Measurements from ENCODE around the gene MAGED2.
"Not testable (repeated sequence)": the region's sequence is repeated elsewhere in the genome, so short reads cannot be mapped to it uniquely, and the experiment has no call there.

The MAGED2 gene

GRCh38 chrX:54819201-54819600 is 11.7 kb downstream of the MAGED2 start:
- DNase-seq (ENCODE audit: low spot score) = no peak

DNA sequence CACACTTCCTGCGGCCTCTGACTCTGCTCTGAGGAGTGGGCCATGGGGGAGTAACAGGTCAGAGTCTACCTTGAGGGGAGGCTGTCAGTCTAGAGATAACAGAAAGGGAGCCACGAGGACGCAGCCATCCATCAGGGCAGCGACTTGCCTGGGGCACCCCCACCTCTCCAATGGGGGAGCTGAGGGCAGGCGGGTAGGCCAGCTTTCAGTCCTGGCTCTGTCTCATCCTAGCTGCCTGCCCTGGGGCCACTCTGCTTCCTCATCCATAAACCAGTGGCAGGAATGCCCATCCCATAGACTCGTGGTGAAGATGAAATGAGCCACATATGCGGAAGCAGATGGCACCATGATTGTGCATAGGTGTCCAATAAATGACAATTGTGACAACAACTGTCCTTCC is 13.2 kb downstream of the MAGED2 start:
- DNase-seq (ENCODE audit: low spot score) = no peak

DNA sequence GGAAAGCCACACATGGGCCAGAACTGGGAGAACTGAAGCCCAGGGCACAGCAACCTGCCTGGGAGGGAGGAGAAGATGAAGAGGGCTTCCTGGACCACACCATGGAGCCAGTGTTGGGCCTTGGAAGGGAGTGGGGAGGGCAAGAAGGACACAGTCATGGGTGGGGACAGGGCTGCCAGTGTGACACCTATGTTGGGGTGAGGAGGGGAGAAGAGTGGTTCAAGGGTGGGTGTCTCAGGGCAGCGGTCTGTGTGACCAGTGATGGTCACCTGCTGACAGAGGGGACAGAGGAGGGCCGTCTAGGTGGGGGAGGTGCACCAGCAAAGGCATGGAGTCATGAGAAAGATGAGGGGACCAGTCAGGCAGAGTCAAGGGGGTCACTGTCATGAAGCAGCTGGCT is 13.8 kb downstream of the MAGED2 start:
- DNase-seq (ENCODE audit: low spot score) = no peak

- DNase-seq (ENCODE audit: low spot score) = no peak
Measured at GRCh38 chrX:54824195-54824594, 16.6 kb downstream of the MAGED2 start.

GRCh38 chrX:54824722-54825121 is 17.2 kb downstream of the MAGED2 start:
- no peak for DNase-seq (ENCODE audit: low spot score)

DNA sequence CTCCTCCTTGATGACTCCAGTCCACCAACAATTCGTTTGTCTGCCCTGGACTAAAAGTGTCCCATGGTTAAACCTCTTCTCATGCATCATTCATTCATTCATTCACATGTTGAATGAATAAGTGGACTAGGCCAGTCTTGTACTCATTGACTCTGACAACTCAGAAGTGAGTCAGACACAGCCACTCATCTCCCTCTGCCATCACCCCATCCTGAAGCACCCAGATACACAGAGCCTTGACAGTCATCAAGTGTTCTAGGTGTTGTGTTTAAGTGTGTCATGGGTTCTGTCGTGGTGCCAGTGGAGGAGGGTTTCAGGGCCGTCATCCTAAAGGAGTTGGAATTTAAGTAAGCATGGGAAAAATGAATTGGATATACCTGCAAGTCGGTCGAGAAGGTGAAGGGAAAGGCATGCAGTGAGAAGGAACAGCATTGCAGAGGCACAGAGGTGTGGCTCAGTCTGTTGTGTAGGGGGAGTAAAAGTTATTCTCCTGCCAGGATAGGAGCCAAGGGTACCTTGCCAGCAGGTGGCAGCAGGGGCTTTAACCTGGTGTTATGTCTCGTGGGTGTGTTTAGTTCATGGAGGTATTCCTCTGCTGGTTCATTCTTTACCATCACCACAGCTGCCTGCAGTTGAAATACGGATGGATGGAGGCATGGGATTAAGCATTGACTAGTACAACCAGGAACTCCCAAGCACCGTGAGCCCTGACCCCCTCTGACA is 18.3 kb downstream of the MAGED2 start:
- DNase-seq (ENCODE audit: low spot score) = no peak

- no peak for DNase-seq (ENCODE audit: low spot score)
Measured at GRCh38 chrX:54826598-54826997, 19.1 kb downstream of the MAGED2 start.

- DNase-seq (ENCODE audit: low spot score) = no peak
Measured at GRCh38 chrX:54838583-54838982, 31.0 kb downstream of the MAGED2 start.

GRCh38 chrX:54841184-54841874 is 33.8 kb downstream of the MAGED2 start:
- not testable (repeated sequence) for DNase-seq (ENCODE audit: low spot score)

DNA sequence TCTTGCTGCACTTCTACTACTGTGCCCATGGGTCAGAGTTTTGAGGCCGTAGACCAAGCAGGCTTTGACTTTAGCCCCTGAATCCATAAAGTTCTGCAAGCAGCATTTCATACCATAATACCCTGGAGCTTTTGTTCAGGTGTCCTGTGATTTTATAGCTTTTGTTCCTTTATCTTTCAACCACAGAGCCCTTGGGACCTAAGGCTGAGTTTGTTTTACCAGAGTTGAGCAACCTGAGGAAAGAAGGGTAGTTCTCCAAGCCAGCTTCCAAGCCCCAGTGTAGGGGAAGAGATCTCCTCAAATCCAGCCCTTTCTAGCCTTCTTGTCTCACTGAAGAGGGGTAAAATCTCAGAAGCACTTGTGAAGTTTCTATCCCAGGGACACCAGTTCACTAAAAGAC is 35.1 kb downstream of the MAGED2 start:
- no peak for DNase-seq (ENCODE audit: low spot score)

DNA sequence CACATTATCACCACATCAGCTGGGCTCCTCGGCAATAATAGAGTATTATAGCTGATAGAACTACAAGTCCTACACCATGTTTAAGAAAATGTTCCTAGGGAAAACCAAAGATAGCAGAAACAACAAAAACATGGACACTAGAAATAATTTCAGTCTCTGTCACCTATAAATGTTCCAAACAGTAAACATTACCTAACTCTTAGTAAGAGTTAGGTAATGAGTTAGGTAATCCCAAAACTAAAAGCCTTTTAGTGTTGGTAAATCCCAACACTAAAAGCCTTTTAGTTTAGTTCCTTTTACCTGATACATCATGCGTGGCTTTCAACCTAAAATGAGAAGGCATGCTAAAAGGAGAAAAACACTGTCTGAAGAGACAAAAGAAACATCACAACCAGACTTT is 35.5 kb downstream of the MAGED2 start:
- DNase-seq (ENCODE audit: low spot score) = no peak

GRCh38 chrX:54847700-54848099 is 40.2 kb downstream of the MAGED2 start:
- DNase-seq (ENCODE audit: low spot score) = not testable (repeated sequence)

- DNase-seq (ENCODE audit: low spot score) = no peak
Measured at GRCh38 chrX:54865208-54865607, 57.7 kb downstream of the MAGED2 start.

All from CD4-positive, alpha-beta T cell treated with Interleukin-6 at 100 ng/mL for 8 hours (primary cell).